H4 (cell line): ENCODE results near the gene DNER. TPM values are rescaled to one million over a fixed set of nuclear protein-coding genes. Genes with fewer than 3 reads are reported as not detected.

Experiments
- DNase-seq: peaks from one replicate; pipeline ENCODE4 v3.0.0-alpha.2; 2015; ENCODE audit warnings: low spot score
- total RNA-seq: library from RNA; depleted of rRNA; stranded (reverse); fragments of >200 nt; shearing (Covaris generic); gene quantifications from 2 replicates; pipeline ENCODE4 v1.2.3, GENCODE V29; 2014

Gene DNER
- total RNA-seq, 1 experiment from 2014 or later = 8.7 TPM

DNA sequence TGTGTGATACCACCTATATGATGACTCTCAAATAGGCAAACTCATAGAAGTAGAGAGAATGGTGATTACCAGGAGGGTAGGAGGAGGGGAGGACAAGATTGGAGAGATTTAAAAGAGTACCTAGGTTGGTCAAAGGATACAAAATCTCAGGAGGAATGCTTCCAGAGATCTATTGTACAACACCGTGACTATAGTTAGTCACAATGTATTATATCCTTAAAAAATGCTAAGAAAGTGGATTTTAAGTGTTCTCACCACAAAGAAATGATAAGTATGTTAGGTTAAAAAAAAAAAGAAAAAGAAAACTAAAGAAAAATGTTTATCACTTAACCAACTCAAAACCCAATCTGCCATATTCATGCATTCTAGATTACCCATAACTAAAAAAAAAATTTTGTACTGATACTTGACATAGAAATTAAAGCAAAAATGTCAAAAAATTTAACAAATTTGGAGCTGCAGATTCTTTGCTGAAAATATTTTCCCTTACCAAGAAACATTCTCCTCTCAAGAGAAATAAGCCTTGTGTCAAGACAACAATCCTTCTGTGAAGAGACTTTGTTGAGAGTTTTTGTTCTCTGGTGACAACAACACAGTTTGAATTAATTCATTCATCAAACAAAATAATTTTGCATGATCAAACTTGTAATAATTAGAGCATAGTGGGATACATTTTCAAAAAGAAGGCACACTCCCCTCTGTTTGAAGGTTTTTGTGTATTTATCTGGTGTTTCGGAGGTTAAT lies 213.1 kb downstream of the DNER start:
- no peak for DNase-seq

DNA sequence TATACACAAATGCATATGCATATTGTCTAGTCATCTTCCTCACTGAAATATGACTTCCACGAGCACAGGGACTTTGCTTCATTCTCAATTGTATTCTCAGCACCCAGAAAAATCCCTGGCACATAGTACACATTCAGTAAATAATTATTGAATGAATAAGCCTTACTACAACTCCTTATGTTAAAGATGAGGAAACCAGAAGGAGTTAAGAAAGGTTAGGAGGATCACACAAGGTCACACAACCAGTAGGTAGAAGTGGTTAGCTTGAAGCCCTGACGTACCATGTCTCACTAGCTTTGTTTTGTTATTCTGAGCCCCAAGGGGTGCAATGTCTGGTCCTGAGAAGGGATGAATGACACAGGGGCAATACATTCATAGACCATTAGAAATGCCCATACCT lies 222.3 kb downstream of the DNER start:
- DNase-seq = no peak

DNA sequence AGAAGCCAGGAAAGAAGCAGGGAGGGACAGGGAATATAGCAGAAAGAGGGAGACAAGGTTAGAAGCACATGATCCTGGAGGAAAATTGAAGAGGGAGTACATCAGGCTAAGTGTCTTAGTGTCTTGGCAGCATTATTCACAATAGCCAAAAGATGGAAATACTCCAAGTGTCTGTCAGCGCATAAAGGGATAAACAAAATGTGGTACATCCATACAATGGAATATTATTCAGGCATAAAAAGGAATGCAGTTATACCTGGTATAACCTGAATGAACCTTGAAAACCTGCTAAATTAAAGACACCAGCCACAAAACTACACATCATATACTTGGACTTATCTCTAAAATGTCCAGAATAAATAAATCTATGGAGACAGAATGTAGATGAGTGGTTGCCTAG lies 224.2 kb downstream of the DNER start:
- no peak for DNase-seq

DNA sequence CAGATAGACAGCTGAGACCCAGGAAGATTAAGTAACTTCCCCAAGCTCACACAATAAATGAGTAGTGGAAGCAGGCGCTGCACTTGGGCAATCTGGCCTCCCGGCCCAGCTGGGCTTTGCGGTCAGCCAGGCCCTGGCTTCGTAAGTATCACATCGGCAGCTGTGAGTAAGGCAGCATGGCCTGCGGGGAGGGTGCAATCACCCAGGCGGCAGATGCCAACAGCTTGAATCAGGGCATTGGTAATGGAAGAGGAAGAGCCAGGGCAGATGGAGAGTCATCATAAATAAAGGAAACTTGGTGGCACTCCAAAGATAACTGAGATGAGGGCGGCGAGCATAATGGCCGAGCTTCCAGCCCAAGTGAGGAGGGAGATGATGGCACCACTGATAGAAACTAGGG lies 225.3 kb downstream of the DNER start:
- peak; percentile 97 for DNase-seq

DNA sequence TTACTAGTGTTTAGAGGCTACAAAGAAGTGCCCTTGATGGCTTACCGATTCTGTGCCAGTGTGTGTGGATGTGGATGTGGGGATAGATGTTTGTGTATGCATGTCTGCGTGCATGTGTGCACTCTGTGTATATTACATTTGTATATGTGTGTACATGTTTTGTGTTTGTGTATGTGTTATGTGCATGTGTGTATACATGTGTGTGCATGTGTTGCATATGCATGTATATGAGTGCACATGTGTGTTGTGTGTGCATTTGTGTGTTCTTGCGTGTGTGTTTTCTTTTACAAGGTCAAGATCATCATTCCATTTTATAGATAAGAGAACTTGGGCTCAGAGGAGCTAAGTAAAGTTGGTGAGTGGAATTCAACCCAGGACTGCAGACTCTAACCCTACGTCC lies 226.1 kb downstream of the DNER start:
- no peak for DNase-seq

DNA sequence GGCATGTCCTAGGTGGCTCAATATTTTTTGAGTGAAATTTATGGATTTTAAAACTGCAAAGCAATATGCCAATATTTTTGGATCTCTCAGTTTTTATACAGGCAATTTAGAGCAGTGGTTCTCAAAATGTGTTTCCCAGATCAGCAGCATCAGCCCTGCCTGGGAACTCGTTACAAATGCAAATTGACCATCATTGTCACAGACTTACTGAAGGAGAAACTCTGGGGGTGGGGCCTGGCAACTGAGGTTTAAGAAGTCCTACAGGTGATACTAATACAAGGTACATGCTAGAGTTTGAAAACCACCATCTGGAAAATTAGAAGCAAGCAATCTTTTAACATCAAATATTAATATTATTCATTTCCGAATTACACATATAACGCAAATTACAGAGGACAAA lies 227.7 kb downstream of the DNER start:
- no peak for DNase-seq

DNA sequence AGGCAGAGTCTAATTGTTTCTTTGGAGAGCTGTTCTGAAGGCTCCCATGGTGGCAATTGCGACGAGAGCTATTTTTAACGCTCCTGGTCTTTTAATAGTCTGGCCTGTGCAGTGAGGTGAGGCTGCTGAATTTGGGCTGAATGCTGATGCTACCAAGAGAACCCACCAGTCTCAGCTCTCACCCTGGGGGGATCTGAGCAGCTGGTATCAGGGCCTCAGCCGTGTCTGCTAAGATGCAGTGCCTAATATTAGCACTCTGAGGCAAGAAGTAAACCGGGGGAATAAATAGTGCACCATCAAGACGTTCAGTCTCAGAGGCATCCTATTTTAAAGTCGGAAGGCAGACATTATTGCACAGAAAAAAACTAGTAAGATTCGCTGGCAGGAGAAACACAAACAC lies 228.5 kb downstream of the DNER start:
- no peak for DNase-seq

DNA sequence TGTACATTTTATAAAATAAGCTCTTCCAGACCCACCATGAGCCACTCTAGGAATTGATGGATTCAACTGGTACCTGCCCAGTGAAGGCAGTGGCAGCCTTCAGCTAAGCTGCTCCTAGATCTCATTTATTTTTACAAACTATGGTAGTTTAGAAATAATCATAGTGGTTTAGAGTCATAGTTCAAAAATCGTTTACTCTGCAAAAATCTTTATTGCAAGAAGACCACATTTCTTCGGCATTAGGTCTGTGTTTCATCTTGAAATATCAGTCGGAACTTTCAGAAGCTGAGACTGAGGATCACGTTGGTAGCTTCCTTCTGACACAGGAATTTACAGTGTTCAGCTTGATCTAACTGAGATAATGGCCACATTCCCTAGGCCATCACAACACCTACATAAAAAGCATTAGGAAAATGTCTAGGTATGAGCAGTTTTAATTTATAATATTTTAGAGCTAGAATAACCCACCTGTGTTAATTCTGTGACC lies 237.0 kb downstream of the DNER start:
- no peak for DNase-seq

DNA sequence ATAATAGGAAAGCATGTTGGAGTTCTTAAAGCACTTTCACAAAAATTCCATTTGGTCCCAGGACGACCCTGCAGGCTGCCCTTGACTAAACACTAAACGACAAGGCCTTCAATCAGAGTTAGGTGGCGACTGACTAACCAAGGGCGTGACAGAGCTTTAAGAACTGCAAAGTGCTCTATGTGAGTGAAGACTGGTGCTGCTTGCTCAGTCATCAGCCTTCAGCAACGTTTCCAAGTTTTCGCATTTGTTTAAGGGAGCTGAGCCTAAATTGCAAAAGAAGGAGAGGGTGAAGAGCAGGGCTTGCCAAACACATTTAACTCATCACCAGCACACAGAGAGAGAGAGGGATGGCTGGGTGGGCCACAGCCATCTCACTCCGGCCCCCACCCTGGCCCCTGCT lies 238.6 kb downstream of the DNER start:
- no peak for DNase-seq

DNA sequence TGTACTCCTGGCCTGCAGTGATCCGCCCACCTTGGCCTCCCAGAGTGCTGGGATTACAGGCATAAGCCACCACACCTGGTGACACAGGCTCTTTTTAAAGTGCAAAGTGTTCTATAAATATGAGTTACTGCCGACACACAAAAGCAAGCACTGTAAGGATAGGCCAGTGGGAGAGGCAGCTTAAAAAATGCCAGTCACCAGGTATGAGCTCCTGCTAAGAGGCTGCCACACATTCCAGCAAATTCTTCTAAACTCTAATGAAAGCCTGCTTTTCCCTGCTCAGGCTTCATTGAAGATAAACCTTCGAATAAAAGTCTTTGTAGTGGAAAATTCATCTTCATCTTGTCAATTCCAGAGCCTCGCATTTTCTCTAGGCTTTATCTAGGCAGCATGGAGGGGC lies 240.2 kb downstream of the DNER start:
- no peak for DNase-seq

DNA sequence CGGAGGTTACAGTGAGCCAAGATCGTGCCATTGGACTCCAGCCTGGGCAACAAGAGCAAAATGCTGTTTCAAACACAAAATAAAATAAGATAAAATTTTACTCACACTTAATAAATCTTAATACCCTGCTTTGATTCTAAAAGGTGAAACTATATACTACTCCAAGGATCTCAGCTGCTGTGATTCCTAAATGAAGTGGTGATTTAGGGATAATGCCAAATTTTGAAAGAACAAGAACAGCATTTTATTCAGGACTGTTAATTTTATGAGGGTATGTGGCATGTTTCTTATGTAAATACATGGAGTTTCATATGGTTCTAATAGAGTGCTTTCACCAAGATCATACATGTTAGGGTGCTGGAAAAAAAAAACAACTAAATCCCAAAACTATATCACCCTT lies 243.6 kb downstream of the DNER start:
- no peak for DNase-seq

DNA sequence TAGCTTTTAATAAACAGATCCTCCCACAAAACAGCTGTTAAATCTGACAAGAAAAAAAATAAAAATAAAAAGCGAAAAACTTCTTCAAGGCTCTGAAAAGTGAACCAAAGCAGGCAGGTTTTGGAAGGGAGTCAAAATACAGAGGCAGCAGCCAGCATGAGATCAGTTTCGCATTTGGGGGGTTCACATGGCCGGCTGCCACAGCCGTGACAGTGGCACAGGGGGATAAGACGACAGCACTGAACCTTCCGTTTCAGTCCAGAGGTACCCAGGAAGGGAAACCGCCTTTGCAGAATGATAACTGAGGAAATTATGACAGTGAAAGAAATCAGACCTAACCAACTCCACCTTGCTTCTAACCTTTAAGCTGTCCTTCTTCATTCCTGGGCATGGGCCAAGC lies 246.6 kb downstream of the DNER start:
- DNase-seq = no peak

DNA sequence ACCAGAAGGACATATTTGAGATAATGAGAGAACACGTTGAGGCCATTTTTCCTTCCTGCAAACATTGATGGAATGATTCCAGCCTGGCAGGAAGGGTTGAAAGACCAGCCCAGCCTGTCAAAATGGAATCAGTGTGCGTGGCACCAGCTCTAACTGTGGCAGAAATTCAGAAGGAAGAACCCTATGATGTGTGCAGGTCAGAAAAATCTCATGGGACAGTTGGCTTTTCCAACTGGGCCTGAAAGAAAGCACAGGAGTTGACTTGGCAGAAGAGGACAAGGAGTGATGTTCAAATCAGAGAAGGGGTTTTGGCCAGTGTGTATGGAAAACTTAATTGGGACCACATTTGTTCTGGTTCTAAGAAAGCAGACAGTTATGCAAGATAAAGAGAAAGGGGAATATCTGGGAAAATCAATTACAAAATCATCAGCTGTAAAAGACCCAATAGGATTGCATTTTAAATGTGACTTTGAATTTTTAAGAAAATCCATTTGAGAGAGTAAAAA lies 250.5 kb downstream of the DNER start:
- DNase-seq = no peak

DNA sequence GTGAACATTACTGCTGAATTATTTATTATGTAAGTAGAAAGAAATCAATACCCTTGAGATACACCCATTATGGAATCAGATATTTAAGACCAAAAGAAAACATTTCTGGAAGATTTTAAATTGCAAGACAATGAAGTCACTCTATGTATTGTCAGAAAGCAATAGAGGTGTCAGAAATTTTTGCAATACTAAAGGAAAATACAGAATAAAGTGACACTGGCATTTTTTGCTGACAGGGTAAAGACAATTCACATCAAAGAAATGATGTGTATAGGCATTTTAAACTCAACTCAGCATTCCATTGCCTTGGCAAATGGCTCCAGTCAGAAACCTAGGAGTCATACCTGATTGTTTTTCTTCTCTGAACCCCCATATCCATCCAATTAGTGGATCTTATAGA lies 252.2 kb downstream of the DNER start:
- no peak for DNase-seq

DNA sequence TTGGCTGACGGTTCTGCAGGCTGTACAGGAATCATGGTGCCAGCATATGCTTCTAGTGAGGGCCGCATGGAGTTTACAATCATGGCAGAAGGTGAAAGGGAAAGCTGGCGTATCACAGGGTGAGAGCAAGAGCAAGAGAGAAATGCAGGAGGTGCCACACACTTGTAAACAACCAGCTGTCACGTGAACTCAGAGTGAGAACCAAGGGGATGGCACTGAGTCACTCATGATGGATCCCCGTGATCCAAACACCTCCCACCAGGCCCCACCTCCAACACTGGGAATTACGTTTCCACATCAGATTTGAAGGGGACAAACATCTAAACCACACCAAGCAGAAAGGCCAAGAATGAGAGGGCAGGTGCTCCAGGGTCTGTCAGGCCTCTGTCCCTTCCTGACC lies 258.3 kb downstream of the DNER start:
- peak; percentile 21 for DNase-seq

DNA sequence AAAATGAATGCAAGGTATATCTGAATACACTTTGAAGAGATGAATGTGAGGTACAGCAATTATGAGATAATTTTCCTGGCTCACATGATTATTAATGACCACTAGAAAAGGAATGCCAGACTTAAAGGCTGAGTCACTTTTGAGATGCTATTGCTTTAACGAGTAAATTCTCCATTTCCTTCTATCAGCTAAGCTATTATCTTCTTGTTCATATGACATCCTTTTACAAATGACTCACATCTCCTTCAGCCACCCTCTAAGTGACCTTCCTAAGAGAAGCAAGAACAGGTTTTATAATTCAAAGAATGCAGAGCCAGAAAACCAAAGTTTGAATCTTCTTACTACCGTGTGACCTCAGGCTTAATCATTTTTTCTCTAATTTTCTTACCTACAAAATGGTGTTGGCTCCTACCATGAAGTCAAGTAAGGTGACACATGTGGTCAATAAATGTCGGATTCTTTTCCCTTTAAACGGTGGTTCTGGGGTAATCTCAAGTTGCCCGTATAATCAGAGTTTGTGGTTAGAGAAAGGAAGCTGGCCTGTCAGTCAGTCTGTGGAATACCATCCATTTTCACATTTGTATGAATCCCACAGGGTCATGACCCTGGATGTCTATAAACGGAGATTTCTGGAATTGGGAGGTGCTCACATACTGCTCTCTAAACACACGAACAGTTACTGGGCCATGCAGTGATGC lies 259.3 kb downstream of the DNER start:
- peak; percentile 62 for DNase-seq

DNA sequence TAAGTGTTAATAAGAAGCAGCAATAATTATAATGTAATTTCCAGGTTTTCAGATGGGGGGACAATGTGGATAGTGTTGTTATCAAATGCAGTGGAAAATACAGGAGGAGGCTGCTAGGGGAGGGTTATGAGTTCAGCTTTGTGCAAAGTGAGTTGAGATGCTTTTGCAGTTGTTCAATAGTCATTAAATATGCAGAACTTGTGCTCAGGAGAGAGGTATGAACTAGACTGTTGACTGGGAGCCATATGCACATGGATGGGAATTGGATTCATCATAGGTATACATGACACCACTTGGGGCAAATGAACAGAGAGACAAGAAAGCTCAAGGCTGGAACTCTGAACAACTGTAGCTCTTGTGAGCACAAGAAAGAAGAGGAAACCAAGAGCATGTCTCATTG lies 261.1 kb downstream of the DNER start:
- DNase-seq = no peak

DNA sequence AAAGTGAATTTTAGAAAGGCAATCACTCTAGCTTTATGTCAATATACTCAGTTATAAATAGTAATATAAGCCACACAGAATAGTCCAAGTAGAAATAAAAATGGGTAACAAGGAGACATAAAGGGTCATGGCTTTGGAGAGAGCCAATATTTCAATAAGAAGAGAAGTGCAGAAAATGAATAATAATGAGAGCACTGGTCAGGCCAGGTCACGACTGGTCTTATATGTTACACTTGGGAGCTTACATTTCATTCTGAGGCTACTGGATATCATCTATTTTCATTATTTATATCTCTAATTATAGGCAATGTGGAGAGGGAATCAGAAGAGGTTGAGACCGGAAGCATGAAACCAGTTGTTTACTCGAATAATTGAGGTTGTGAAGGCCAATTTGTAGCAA lies 262.5 kb downstream of the DNER start:
- DNase-seq = no peak

DNA sequence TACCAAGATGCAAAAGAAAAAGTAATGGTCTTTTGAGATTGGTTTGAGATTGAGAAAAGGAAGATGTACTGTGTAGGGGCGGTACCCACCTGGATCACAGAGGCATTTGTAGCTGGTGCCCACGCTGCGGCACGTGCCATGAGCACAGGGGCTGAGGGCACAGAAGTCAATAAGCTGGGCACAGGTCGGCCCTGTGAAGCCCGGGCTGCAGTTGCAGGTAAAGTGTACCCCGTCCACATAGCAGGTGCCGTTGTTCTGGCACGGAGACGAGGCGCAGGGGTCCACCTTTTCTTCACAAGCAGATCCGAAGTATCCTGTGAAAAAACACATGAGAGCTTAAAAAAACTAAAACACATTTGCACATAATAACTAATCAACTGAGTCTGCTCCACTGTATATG lies 267.1 kb downstream of the DNER start:
- DNase-seq = no peak

DNA sequence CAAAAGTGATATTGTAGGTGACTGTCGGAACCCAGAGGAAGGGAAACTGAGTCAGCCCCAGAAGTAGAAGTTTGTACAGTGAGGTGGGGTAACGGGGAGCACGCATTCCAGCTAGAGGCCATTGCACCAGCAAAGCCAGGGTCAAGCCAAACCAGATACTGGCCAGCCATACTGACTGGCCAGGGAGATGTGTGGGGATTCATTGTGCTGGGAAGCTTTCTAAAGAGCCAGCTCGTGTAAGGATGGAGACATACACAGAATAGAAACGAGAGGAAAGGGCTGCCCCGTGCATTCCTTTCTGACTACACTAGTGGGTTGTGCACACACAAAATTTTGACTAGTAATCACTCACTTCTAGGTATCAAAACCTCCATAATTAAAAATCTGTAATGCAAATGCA lies 268.0 kb downstream of the DNER start:
- DNase-seq = no peak

DNA sequence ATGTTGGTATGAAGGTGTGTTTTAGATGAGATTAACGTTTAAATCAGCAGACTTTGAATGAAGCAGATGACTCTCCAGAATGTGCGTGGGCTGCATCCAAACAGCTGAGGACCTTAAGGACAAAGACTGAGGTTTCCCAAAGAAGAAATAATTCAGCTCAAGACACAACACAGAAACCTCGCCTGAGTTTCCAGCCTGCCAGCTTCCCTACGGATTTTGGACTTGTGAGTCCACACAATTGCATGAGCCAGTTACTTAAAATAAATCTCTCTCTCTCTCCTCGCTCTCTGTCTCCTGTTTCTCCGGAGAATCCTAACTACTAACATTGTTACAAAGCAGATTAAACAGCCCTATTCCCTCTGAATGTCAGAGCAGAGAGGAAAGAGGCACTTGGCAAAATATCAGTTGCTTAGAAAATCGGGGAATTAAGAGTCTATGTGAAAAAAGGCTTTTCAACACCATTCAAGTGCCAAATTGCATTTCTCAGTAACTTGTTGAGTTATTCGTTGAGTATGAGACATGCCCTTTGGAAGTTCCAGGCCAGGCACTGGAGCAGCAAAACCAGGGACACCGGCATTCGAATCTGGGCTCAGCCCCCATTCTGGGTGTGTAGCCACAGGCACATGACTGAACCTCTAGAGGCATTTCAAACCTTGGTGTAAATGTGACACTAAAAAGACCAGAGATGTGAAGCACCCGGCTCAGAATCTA lies 268.7 kb downstream of the DNER start:
- no peak for DNase-seq

DNA sequence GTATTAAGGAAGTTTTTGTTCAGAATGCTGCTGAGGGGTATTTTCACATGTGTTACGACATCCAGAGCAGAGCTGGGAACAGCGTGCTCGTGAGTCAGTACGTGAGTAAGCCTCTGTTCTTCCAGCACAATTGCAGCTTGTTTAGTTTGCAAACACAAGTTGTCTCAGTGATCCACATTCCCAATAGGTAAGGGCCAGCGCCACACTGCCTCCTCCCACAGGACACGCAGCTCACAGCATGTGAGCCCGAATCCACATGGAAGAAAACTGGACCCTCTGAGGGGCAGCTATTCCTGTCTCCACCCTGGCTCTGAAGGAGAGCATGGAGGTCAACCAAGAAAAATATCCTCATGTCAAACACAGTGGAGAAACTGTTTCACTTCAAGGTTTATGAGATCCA lies 269.3 kb downstream of the DNER start:
- DNase-seq = peak; percentile 90
